Mammary epithelial cell (primary cell): ENCODE data around the gene ZNF276.

Experiments used
- EZH2 ChIP-seq: IDR thresholded peaks from 2 replicates; pipeline ENCODE4 v1.6.1; 2012; ENCODE audit warnings: low read length, inconsistent platforms, borderline replicate concordance
- TF ChIP-seq, protein P1 (sequence below), 2 donors: IDR thresholded peaks in 1 of 2; conservative IDR thresholded peaks in 1 of 2; 2 replicates each; pipeline ENCODE4 v1.5.1; 2011 to 2012; ENCODE audit warnings: inconsistent platforms in 2 of 2, low read length in 2 of 2, mild to moderate bottlenecking in 2 of 2, control low read depth in 1 of 2, low read depth in 1 of 2; ENCODE audit not compliant: insufficient read depth in 1 of 2; ENCODE audit errors: extremely low read depth in 1 of 2

DNA sequence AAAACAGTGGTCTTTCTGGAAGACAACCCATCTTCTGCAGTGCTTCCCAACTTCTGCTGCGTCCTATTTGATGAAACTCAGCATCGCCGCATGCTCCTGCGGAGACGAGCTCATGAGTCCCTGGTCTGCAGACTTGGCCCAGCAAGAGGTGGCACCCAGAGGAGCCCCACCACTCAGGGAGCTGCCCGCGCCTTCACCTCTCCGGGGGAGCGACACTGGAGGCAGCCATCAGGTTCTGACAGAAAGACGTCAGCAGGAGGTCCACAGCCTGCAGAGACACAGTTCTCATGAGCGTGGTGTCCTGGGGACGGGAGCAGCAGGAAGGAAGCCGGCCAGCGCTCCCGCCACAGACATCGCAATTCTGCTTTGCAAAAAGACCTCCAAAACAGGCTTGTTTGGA, 49.0 kb downstream of the ZNF276 start:
- TF ChIP-seq, protein P1, sequence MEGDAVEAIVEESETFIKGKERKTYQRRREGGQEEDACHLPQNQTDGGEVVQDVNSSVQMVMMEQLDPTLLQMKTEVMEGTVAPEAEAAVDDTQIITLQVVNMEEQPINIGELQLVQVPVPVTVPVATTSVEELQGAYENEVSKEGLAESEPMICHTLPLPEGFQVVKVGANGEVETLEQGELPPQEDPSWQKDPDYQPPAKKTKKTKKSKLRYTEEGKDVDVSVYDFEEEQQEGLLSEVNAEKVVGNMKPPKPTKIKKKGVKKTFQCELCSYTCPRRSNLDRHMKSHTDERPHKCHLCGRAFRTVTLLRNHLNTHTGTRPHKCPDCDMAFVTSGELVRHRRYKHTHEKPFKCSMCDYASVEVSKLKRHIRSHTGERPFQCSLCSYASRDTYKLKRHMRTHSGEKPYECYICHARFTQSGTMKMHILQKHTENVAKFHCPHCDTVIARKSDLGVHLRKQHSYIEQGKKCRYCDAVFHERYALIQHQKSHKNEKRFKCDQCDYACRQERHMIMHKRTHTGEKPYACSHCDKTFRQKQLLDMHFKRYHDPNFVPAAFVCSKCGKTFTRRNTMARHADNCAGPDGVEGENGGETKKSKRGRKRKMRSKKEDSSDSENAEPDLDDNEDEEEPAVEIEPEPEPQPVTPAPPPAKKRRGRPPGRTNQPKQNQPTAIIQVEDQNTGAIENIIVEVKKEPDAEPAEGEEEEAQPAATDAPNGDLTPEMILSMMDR (conservative IDR thresholded peaks at IDR 0.05 in 1 of 2, IDR thresholded peaks at IDR 0.05 in 1 of 2; ENCODE audit: extremely low read depth in 1 of 2, insufficient read depth in 1 of 2, low read depth in 1 of 2, low read length in 2 of 2), result no peak
- no peak for TF ChIP-seq EZH2
